ENCODE data around the gene CNBP. TPM values are rescaled to one million over a fixed set of nuclear protein-coding genes. Genes with fewer than 3 reads are reported as not detected.

The CNBP gene
- total and polyA plus RNA-seq, 9 of the 15 experiments (the other 6 are each of a cell fraction or from before 2014, with no cell fraction given): 284 to 717 (median 412) TPM

DNA sequence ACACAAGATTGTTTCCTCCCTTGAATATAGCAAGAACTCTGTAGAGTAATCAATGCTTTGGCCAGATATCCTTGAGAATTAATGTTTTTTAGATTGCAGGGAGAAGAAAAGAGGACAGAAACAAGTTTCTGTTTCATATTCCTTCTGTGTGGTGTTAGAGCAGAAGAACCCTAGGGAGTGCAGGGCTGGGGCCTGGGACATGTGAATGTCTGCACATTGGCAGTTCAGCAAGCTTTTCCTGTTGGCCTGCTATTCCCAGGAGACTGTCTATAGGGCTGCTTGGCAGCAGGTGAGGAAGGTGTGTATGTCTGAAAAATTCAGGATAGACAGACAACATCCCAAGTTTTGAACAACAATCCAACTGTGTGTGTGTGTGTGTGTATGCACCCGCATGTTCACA is 13.6 kb upstream of the CNBP start (continued):
- TF ChIP-seq CREB5 (CRISPR knock-in tag; IDR thresholded peaks at IDR 0.05) (no peak), ZNF24 (IDR thresholded peaks at IDR 0.05) (no peak)

- BruUV-seq (replicated peaks): no TSS peak
These were observed 12.9 kb upstream of the CNBP start for GRCh38 chr3:129196601-129197000.

More at GRCh38 chr3:129196601-129197000, 12.9 kb upstream of the CNBP start:
- POLR2A ChIA-PET: interaction anchor here (0.9 to 2.2 kb wide), 5 partner anchors 11 to 53 kb away, joined by 4 to 15 read pairs (median 5); partner anchors contain the start of genes CNBP and COPG1
- in situ Hi-C loops (cut with MboI): no loop called here
- Histone ChIP-seq H3K27me3 (ENCODE audit: control insufficient read depth in 2 of 2, insufficient read depth in 2 of 2, low read length in 2 of 2) (no peaks in the 10 kb centered on the region), H3K9ac (ENCODE audit: insufficient read depth in 1 of 2, low read depth in 2 of 2, low read length in 2 of 2) (no peak overlapping the region), H2AFZ (ENCODE audit: low read depth, low read length) (no peak overlapping the region), H3K4me2 (ENCODE audit: insufficient read depth, low read length) (no peak overlapping the region), H3K9me3 (replicated peaks; ENCODE audit: control insufficient read depth, insufficient read depth, low read depth, low read length) (no peaks in the 10 kb centered on the region), H3K79me2 (ENCODE audit: control insufficient read depth, insufficient read depth, low read length) (no peaks in the 10 kb centered on the region), H4K20me1 (replicated peaks; ENCODE audit: control insufficient read depth, insufficient read depth, low read length) (no peaks in the 10 kb centered on the region), H3K4me3 (no peak overlapping the region), H3K27ac (ENCODE audit: extremely low read depth, low read depth, low read length) (no peak overlapping the region), H3K9me1 (ENCODE audit: control insufficient read depth, insufficient read depth, low read length) (no peaks in the 10 kb centered on the region), H3K4me1 (replicated peaks in 1 of 2; ENCODE audit: control insufficient read depth in 2 of 2, insufficient read depth in 2 of 2, low read length in 2 of 2) (peaks cover 3 to 9% of the 10 kb centered on the region in 2 experiments; a peak in 3 of 5 replicates), H3K36me3 (ENCODE audit: control insufficient read depth, insufficient read depth, low read length) (no peaks in the 10 kb centered on the region)
- CTCF ChIA-PET (ENCODE audit: low intra/inter-chr PET ratio): no interaction called here
- intact Hi-C loops (cut with micrococcal nuclease): no loop called here
- no peak for TF ChIP-seq ZNF586 (CRISPR knock-in tag; conservative IDR thresholded peaks at IDR 0.05)
- DNase-seq (ENCODE audit: extremely low read depth in 1 of 4, low spot score in 3 of 4) (no peak), FAIRE-seq (no peak), ATAC-seq (no peak)
- WGBS (ENCODE audit: insufficient coverage, low coverage, missing lambda C conversion rate): 51% methylated on average over 2 of the region's 3 CpGs

Data from K562 (cell line).